GM12874 (cell line): ENCODE results near the gene SDK2.

Experiments used
- TF ChIP-seq, protein P1 (sequence below): IDR thresholded peaks from 2 replicates; pipeline ENCODE4 v1.5.1; 2011; ENCODE audit warnings: low read depth, mild to moderate bottlenecking, control low read depth, low read length, moderate library complexity; ENCODE audit not compliant: insufficient read depth

Gene SDK2

DNA sequence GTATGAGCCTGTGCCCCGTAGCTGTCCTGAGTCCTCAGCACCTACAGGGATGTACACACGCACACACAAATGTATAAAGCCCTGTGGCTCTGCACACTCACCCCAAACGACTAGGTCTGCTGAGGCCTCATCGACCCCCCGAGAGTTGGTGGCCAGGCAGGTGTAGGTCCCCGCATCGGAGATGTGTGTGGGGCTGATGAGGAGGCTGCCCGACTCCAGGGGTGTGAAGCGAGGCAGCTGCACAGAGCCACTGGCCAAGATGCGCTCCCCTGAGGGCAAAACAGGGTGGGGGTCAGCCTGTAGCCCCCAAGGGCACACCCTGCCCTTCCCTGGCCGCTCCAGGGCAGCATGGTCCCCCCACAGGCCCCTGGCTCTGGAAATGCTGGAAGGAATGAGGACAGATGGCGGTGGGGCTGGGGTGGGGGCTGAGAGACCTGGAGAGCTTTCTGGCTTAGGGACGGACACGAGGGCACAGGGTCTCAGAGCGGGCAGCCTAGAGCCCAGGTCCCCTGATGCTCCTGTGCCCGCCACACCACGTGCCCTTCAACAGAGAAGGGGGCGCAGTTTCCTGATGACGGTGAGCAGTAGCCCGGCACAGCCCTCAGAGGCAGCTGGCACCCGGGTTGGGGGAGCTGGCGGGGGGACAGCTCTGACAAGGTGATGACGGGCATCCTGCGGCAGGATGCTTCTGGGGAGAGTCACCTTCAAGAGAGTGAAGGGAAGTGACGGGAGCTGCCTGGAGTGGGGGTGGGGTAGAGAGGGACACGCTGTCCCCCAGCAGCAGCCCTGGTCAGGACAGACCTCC lies 212.6 kb downstream of the SDK2 start:
- TF ChIP-seq, protein P1, sequence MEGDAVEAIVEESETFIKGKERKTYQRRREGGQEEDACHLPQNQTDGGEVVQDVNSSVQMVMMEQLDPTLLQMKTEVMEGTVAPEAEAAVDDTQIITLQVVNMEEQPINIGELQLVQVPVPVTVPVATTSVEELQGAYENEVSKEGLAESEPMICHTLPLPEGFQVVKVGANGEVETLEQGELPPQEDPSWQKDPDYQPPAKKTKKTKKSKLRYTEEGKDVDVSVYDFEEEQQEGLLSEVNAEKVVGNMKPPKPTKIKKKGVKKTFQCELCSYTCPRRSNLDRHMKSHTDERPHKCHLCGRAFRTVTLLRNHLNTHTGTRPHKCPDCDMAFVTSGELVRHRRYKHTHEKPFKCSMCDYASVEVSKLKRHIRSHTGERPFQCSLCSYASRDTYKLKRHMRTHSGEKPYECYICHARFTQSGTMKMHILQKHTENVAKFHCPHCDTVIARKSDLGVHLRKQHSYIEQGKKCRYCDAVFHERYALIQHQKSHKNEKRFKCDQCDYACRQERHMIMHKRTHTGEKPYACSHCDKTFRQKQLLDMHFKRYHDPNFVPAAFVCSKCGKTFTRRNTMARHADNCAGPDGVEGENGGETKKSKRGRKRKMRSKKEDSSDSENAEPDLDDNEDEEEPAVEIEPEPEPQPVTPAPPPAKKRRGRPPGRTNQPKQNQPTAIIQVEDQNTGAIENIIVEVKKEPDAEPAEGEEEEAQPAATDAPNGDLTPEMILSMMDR, result no peak

DNA sequence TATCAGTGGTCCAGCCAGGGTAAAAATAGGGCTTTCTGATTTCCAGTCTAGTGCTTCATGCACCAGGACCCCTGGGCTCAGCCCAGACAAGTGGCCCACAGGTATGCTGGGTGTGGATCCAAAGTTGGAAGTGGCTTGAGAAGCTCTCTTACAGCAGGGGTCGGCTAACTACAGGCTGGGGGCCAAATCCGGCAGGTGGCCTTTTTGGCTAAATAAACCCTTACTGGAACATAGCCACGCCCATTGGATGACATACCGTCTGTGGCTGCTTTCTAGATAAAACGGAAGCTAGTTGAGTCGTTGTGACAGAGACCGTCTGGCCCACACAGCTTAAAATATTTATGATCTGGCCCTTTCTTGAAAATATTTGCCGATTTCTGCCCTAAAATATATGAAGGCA lies 213.4 kb downstream of the SDK2 start:
- TF ChIP-seq, protein P1, result no peak

DNA sequence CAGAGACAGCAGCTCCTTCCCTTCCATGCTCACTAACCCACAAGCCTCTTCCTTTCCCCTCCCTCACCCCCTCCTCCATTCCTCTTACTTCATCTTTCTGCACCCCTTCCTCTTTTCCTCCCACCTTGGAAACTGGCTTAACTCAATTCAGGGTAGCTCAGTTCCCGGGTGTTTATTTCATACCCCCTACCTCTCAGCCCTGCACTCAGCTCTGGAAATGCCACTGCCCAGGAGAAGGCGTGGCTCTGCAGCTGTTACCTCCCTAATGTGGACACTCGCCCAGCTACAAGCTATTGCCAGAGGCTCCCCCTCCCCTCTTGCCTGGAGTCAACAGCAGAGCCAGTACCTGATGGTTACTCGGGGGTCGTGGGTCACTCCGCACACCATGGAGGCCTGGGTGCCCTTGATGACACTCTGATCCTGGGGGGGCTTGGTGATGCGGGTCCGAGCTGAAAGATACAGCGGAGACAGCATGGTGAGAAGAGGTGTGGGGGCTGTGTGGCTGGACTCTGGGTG lies 214.0 kb downstream of the SDK2 start:
- TF ChIP-seq, protein P1, result no peak

DNA sequence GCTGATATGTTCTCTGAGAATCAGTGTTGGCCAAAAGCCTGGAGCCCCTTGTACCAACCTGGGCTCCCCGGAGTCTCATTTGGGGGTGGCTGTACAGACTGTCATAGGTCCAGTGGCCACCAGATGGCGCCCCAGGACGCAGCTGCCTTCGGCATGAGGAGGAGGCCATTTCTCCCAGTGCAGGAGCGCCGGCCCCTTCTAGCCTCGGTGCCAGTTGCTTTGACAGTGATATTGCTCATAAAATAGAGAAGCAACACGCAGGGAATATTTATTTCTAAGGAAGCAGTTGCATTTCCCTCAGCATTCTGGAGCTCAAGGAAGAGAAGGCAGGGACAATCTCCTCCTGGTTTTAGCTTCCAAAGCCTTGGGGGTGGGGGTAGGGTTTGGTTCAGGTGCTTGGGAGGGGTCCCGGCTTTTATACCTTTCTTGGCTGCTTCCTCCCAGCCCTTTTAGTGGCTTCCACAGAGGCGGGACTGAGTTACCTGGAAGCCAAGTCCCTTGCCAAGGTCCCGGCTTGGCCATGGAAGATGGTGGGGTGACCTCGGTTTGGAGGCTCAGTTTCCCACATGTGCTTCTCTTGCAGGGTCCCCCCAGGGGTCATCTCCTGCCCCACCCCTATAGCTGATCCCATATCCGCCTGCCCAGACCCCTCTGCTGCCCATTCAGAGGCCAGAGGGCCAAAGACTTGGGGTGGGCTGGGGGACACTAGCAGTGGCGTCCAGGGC lies 214.6 kb downstream of the SDK2 start:
- TF ChIP-seq, protein P1, result peak; percentile 95

DNA sequence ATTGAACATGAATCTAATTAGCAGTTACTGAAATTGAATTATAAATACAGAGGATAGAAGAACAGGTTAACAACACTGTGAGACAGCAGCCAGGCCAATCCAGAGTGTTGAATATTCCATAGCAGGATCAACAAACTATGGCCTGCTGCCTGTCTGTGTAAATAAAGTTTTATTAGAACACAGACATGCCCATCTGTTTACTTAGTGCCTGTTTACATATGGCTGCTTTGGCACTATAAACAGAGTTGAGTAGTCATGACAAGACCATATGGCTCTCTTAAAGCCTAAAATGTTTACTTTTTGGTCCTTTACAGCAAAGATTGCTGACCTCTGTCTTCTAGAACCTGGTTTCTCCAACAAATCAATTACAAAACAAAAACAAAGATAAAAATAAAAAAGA lies 217.0 kb downstream of the SDK2 start:
- TF ChIP-seq, protein P1, result no peak

DNA sequence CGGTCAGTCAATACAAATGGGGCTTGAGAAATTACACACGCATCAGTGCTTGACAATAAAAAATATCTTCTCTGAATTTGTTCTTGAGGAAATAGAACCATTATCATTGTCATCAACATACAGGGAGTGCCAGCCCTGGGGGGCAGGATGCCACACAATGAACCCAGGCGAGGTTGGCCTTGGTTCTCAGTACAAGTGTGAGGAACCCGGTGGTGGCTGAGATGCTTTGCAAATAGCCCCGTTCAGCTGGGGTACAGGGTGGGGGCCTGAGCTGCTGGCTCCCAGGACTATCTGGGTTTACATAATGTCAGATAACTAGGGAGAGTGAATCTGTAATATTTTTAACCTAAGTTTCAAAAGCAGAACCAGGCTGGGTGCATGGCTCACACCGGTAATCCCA lies 219.7 kb downstream of the SDK2 start:
- TF ChIP-seq, protein P1, result no peak

DNA sequence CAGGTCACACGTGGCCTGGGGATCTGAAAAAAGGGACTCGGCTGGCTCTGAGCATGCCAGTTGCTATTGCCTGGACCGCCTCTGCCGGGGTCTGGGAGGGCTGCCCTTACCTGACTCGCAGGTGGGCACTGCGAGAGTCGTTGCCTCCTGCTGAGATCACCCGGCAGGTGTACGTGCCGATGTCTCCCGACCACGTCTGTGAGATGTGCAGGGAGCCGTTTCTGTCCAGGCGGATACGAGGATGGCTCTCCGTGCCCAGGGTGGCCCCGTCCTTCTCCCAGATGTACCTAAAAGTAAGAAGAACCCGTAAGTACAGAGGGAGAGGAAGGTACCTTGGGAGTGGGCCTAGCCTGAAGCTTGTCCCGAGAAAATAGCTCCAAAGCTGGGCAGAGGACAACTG lies 220.4 kb downstream of the SDK2 start:
- TF ChIP-seq, protein P1, result no peak
